Pancreas (tissue), 10 donors: Measurements from ENCODE around the gene FOXC2. TPM values are rescaled to one million over a fixed set of nuclear protein-coding genes. Genes with fewer than 3 reads are reported as not detected.

Source experiments
- ATAC-seq, 4 donors: fragments of 200-7000 bp; cut with Tn5 transposase; one replicate each; pipeline versions ENCODE4 v1.8.0 to v1.9.1; 2020; ENCODE audit warnings: mild to moderate bottlenecking in 4 of 4, moderate library complexity in 4 of 4
- DNase-seq, 6 donors: peaks; one replicate each; pipeline ENCODE4 v3.0.0-alpha.2; 2020
- FAIRE-seq: peaks from 2 replicates; lab custom pipeline; 2012; peaks lifted over from hg19 to GRCh38; lab: Jason Lieb, UNC
- H3K27ac ChIP-seq, 4 donors: fragments of 200-600 bp; sonication (generic); 1 replicate in 3 of 4; 2 replicates in 1 of 4; pipeline versions ENCODE4 v1.5.0 to v1.8.0; 2020
- H3K27me3 ChIP-seq, 4 donors: fragments of 200-600 bp; one replicate each; pipeline ENCODE4 v1.8.0; 2021
- H3K36me3 ChIP-seq, 3 donors: fragments of 200-600 bp; sonication (generic) in 1 of 3; one replicate each; pipeline versions ENCODE4 v1.5.0 to v1.8.0; 2020 to 2021
- H3K4me1 ChIP-seq, 3 donors: fragments of 200-600 bp; one replicate each; pipeline ENCODE4 v1.8.0; 2021
- H3K4me3 ChIP-seq, 4 donors: fragments of 200-600 bp; sonication (generic) in 2 of 4; one replicate each; pipeline versions ENCODE4 v1.5.0 to v1.8.0; 2020 to 2021
- H3K9me3 ChIP-seq, 4 donors: fragments of 200-600 bp; one replicate each; pipeline ENCODE4 v1.8.0; 2021
- WGBS, 2 donors: extraction: QIAGEN DNeasy Blood & Tissue Kit; methylation state at CpG; one replicate each; pipeline ENCODE4 v1.1.7; 2013; 5-methylcytosine and 5-hydroxymethylcytosine counted together
- intact Hi-C, 3 donors: fragments of 100-400 bp; cut with DNase I; formaldehyde crosslinking; loops; one replicate each; pipeline versions ENCODE4 v1.11.1 to v1.14.2; 2022
- polyA plus RNA-seq, 2 donors: library from polyadenylated mRNA; stranded (reverse); fragments of 200-250 nt; gene quantifications; one replicate each; pipeline ENCODE4 v1.2.3, GENCODE V29; 2013
- total RNA-seq, 6 donors: library from RNA; stranded (reverse); fragmentation: NEBNext Ultra II Directional in 4 of 6; extraction: Animal tissue kit (Norgen Biotek cat#: 25700) in 4 of 6; gene quantifications; one replicate each; pipeline versions ENCODE4 v1.2.1 to v1.2.4, GENCODE V29; 2021 to 2023
- TF ChIP-seq, protein P1 (sequence below), 4 donors: fragments of 200-600 bp; sonication (generic) in 3 of 4; IDR thresholded peaks; one replicate each; pipeline versions ENCODE4 v1.5.0 to v1.8.0; 2021; ENCODE audit warnings: antibody characterized with exemption in 4 of 4
- donor health status: healthy with polysubstance abuse.
- donor health status: DM: no; HTN: no; CAD: no; lungs with moderate emphysema.
- donor health status: DM: no; HTN: no; CAD: no.
- donor health status: control.
- donor health status: control.
- donor health status: Bipolar disorder and iron deficiency.
- donor health status: DM: yes; HTN: yes; CAD: no.
- donor health status: DM: no; HTN: no; CAD: no.
- donor health status: DM: no; HTN: no; CAD: no.
- donor health status: DM: yes; HTN: yes; CAD: no.

The FOXC2 gene
- total and polyA plus RNA-seq, 8 donors, result 0.06 to 0.23 (median 0.17) TPM; not detected in 3

DNA sequence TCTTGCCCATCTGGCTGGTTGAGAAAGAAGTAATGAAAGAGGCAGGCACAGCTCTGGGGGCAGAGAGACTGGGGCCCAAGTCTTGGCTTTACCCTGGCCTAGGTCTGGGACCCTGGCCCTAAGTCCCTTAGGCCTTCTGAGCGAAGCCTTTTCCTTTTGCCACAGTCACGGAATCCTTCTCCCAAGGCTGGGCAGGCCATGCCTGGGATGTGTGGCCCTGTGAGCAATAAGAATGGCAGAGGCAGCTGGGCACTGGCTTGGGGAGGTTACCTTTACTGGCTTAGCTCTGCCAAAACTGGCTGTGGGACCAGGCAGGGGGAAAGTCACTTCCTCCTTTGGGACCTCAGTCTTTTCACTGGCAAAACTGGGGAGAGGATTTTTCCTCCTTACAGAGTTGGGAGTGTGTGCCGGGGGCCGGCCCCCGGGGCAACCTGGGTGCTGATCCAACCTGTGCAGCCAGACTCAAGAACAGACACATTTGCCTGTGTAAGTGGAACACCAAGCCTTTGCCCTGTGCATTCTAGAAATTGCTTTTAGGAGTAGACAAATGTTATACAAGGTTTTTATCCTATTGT is 43.4 kb upstream of the FOXC2 start:
- ATAC-seq (no peak), FAIRE-seq (no peak), DNase-seq (no peak)
- Histone ChIP-seq H3K27me3 (peaks cover 0 to 18% (median 0%) of the 10 kb centered on the region in 4 donors), H3K36me3 (no peaks in the 10 kb centered on the region), H3K9me3 (no peaks in the 10 kb centered on the region), H3K27ac (no peak overlapping the region), H3K4me1 (no peaks in the 10 kb centered on the region), H3K4me3 (no peak overlapping the region)
- 60% methylated on average over 5 of the region's 5 CpGs for WGBS, 2 donors
- TF ChIP-seq, protein P1, sequence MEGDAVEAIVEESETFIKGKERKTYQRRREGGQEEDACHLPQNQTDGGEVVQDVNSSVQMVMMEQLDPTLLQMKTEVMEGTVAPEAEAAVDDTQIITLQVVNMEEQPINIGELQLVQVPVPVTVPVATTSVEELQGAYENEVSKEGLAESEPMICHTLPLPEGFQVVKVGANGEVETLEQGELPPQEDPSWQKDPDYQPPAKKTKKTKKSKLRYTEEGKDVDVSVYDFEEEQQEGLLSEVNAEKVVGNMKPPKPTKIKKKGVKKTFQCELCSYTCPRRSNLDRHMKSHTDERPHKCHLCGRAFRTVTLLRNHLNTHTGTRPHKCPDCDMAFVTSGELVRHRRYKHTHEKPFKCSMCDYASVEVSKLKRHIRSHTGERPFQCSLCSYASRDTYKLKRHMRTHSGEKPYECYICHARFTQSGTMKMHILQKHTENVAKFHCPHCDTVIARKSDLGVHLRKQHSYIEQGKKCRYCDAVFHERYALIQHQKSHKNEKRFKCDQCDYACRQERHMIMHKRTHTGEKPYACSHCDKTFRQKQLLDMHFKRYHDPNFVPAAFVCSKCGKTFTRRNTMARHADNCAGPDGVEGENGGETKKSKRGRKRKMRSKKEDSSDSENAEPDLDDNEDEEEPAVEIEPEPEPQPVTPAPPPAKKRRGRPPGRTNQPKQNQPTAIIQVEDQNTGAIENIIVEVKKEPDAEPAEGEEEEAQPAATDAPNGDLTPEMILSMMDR (IDR thresholded peaks at IDR 0.05), result no peak
- intact Hi-C loops, result loop anchor here in 1 of 3 donors (10.0 kb wide), 1 partner anchor 58 kb away; no protein-coding TSS in a partner anchor

DNA sequence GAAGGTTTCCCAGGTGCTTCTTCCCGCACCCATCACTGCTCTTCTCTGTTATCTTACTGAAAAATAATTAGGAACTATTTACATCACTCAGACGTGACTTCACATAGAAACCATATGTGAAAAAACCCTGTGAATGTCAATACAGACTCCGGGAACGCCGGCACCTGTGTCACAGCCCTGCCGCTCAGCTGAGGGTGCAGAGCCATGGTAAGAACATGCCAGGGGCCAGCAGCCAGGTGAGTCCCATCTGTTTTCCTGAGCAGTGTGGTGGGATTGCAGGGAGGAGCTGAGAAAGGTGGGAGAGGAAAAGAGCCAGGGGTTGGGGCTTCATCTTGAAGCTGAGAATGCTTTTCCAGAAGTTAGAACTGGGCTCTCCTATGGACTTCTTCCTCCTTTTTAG is 42.6 kb upstream of the FOXC2 start:
- Histone ChIP-seq H3K4me3 (no peak overlapping the region), H3K36me3 (no peaks in the 10 kb centered on the region), H3K9me3 (no peaks in the 10 kb centered on the region), H3K4me1 (no peaks in the 10 kb centered on the region), H3K27ac (no peak overlapping the region), H3K27me3 (peaks cover 0 to 18% (median 0%) of the 10 kb centered on the region in 4 donors)
- FAIRE-seq, result no peak
- peak; percentile 48 to 73 (median 60) for ATAC-seq
- TF ChIP-seq, protein P1 (IDR thresholded peaks at IDR 0.05), result no peak
- intact Hi-C loops, result loop anchor here in 1 of 3 donors (10.0 kb wide), 1 partner anchor 59 kb away; no protein-coding TSS in a partner anchor
- WGBS, 2 donors, result 9 to 10% methylated on average over 6 of the region's 6 CpGs
- DNase-seq, result peak in 2 of 6 donors; percentile 30 to 35

DNA sequence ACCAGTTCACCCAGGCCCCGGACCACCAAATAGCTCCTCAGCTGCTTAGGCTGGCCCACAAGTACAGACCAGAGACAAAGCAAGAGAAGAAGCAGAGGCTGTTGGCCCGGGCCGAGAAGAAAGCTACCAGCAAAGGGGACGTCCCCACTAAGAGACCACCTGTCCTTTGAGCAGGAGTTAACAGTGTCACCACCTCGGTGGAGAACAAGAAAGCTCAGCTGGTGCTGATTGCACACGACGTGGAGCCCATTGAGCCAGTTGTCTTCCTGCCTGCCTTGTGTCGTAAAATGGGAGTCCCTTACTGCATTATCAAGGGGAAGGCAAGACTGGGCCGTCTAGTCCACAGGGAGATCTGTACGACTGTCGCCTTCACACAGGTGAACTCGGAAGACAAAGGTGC is 40.9 kb upstream of the FOXC2 start:
- H3K9me3 ChIP-seq, result no peaks in the 10 kb centered on the region
- DNase-seq (no peak), FAIRE-seq (no peak), ATAC-seq (no peak)
- H3K4me1 ChIP-seq, result no peaks in the 10 kb centered on the region
- WGBS, 2 donors, result 73 to 76% methylated on average over 12 of the region's 12 CpGs
- intact Hi-C loops, result loop anchor here in 1 of 3 donors (10.0 kb wide), 1 partner anchor 61 kb away; no protein-coding TSS in a partner anchor
- H3K36me3 ChIP-seq, result no peaks in the 10 kb centered on the region
- H3K4me3 ChIP-seq, result no peak overlapping the region
- peaks cover 0 to 5% (median 0%) of the 10 kb centered on the region in 4 donors for H3K27me3 ChIP-seq
- TF ChIP-seq, protein P1 (IDR thresholded peaks at IDR 0.05), result no peak
- no peak overlapping the region for H3K27ac ChIP-seq

DNA sequence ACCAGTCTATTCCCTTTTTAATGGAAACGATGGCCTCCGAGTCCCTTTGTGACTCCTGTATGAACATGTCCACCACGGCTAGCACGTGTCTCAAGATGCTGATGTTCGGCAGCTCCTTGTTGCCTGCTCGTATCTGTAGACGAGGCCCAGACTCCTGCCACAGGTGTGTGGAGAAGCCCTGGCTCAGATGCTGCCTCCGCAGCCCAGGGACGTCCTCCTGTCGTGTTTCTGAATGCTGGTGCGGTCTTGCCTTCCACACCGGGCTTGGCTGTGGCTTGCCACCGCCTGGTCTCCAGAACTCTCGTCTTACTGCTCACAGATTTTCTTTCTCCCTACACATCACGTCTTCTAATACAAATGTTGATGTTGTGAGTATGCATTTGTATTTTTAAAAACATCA is 39.3 kb upstream of the FOXC2 start:
- no peak for DNase-seq
- TF ChIP-seq, protein P1 (IDR thresholded peaks at IDR 0.05), result no peak

More for the DNA sequence above, 39.3 kb upstream of the FOXC2 start:
- 96 to 97% methylated on average over 15 of the region's 15 CpGs for WGBS, 2 donors
- no peak for ATAC-seq
- no peaks in the 10 kb centered on the region for H3K4me1 ChIP-seq
- H3K27ac ChIP-seq, result no peak overlapping the region
- no peaks in the 10 kb centered on the region for H3K36me3 ChIP-seq
- intact Hi-C loops, result loop anchor here in 1 of 3 donors (10.0 kb wide), 1 partner anchor 63 kb away; no protein-coding TSS in a partner anchor
- H3K9me3 ChIP-seq, result no peaks in the 10 kb centered on the region
- no peak overlapping the region for H3K4me3 ChIP-seq
- no peaks in the 10 kb centered on the region for H3K27me3 ChIP-seq
- FAIRE-seq, result no peak
